Loucy (cell line): ENCODE measurements around the gene DDX17.
A peak's percentile ranks its signal among the peaks of the same experiment; 100 is the strongest.

Experiments used
- CTCF ChIP-seq: fragments of 200-600 bp; sonication (generic); conservative IDR thresholded peaks from 2 replicates; pipeline ENCODE4 v1.5.1; 2014; ENCODE audit warnings: mild to moderate bottlenecking, antibody characterized with exemption, low read length
- EZH2phosphoT487 ChIP-seq: fragments of 200-600 bp; IDR thresholded peaks from 2 replicates; pipeline ENCODE4 v1.6.1; 2018; ENCODE audit warnings: antibody characterized with exemption, mild to moderate bottlenecking, moderate library complexity, borderline replicate concordance

DNA sequence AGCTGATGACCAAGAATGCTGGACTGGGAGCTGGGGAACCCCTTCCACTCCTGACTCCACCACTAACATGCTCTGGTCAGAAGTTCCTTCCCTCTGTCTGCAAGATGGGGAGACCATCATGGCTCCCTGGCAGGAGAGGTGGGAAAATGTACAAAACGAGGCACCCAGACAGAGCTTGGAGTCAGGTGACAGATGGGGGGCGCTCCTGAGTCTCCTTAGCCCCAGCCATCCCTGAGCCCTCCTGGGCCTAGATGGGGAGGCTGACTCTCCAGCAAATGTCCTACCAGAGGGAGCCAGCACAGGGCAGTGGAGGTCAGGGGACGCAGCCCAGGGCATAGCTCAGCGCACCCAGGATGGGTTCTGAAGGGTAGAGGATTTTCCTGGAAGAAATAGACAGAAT is 71.1 kb downstream of the DDX17 start:
- peak; percentile 36 for TF ChIP-seq CTCF
- no peak for TF ChIP-seq EZH2phosphoT487
